HEK293 (cell line): ENCODE results near the gene BDP1.

ENCODE experiments used
- GLI4 ChIP-seq: fragments of 450-650 bp; formaldehyde crosslinking; IDR thresholded peaks from 2 replicates; pipeline ENCODE4 v1.5.1; 2016; ENCODE audit warnings: missing biosample characterization, missing genetic modification characterization
- GLIS2 ChIP-seq: fragments of 450-650 bp; formaldehyde crosslinking; IDR thresholded peaks from 2 replicates; pipeline ENCODE4 v1.5.1; 2016; ENCODE audit warnings: missing biosample characterization, missing genetic modification characterization
- HOXD13 ChIP-seq: sonication (generic); formaldehyde crosslinking; IDR thresholded peaks from 2 replicates; pipeline ENCODE4 v1.8.0; 2022; ENCODE audit warnings: missing genetic modification reagents, borderline replicate concordance
- KLF8 ChIP-seq: fragments of 450-650 bp; formaldehyde crosslinking; IDR thresholded peaks from 2 replicates; pipeline ENCODE4 v1.5.1; 2016; ENCODE audit warnings: missing biosample characterization, missing genetic modification characterization
- MYNN ChIP-seq: fragments of 450-650 bp; formaldehyde crosslinking; IDR thresholded peaks from 2 replicates; pipeline ENCODE4 v1.5.1; 2016; ENCODE audit warnings: missing biosample characterization, missing genetic modification characterization, borderline replicate concordance
- RBAK ChIP-seq: fragments of 450-650 bp; formaldehyde crosslinking; IDR thresholded peaks from 2 replicates; pipeline ENCODE4 v1.5.1; 2016; ENCODE audit warnings: missing biosample characterization, missing genetic modification characterization
- SALL2 ChIP-seq: fragments of 450-650 bp; formaldehyde crosslinking; IDR thresholded peaks from 2 replicates; pipeline ENCODE4 v1.5.0; 2017; ENCODE audit warnings: missing biosample characterization, mild to moderate bottlenecking, missing genetic modification characterization, borderline replicate concordance
- SETDB1 ChIP-seq: IDR thresholded peaks from one replicate; pipeline ENCODE4 v1.6.1; 2017; ENCODE audit warnings: mild to moderate bottlenecking, low read length, moderate library complexity, mixed read lengths; ENCODE audit not compliant: insufficient read length
- SP2 ChIP-seq: fragments of 450-650 bp; formaldehyde crosslinking; IDR thresholded peaks from 2 replicates; pipeline ENCODE4 v1.5.1; 2016; ENCODE audit warnings: missing biosample characterization, missing genetic modification characterization
- YY2 ChIP-seq: fragments of 450-650 bp; formaldehyde crosslinking; IDR thresholded peaks from 2 replicates; pipeline ENCODE4 v1.5.1; 2016; ENCODE audit warnings: missing biosample characterization, missing genetic modification characterization
- ZFHX2 ChIP-seq: fragments of 450-650 bp; formaldehyde crosslinking; conservative IDR thresholded peaks from 2 replicates; pipeline ENCODE4 v1.5.1; 2016; ENCODE audit warnings: missing biosample characterization, missing genetic modification characterization
- ZFP69B ChIP-seq: fragments of 450-650 bp; formaldehyde crosslinking; IDR thresholded peaks from 2 replicates; pipeline ENCODE4 v1.5.1; 2016; ENCODE audit warnings: missing biosample characterization, missing genetic modification characterization
- ZNF18 ChIP-seq: fragments of 450-650 bp; formaldehyde crosslinking; IDR thresholded peaks from 2 replicates; pipeline ENCODE4 v1.5.1; 2016; ENCODE audit warnings: missing biosample characterization, missing genetic modification characterization
- ZNF23 ChIP-seq: fragments of 450-650 bp; formaldehyde crosslinking; IDR thresholded peaks from 2 replicates; pipeline ENCODE4 v1.5.1; 2016; ENCODE audit warnings: missing biosample characterization, missing genetic modification characterization, borderline replicate concordance
- ZNF280C ChIP-seq: fragments of 450-650 bp; formaldehyde crosslinking; IDR thresholded peaks from 2 replicates; pipeline ENCODE4 v1.5.1; 2016; ENCODE audit warnings: missing biosample characterization, missing genetic modification characterization
- ZNF335 ChIP-seq: fragments of 450-650 bp; formaldehyde crosslinking; conservative IDR thresholded peaks from 2 replicates; pipeline ENCODE4 v1.5.1; 2016; ENCODE audit warnings: missing biosample characterization, missing genetic modification characterization
- ZNF350 ChIP-seq: fragments of 450-650 bp; formaldehyde crosslinking; IDR thresholded peaks from 2 replicates; pipeline ENCODE4 v1.5.0; 2017; ENCODE audit warnings: missing biosample characterization, mild to moderate bottlenecking, missing genetic modification characterization
- ZNF362 ChIP-seq: fragments of 450-650 bp; formaldehyde crosslinking; IDR thresholded peaks from 2 replicates; pipeline ENCODE4 v1.5.1; 2016; ENCODE audit warnings: missing biosample characterization, missing genetic modification characterization
- ZNF394 ChIP-seq: fragments of 450-650 bp; formaldehyde crosslinking; IDR thresholded peaks from 2 replicates; pipeline ENCODE4 v1.5.1; 2016; ENCODE audit warnings: missing biosample characterization, missing genetic modification characterization, mild to moderate bottlenecking, moderate library complexity, borderline replicate concordance
- ZNF549 ChIP-seq: fragments of 450-650 bp; IDR thresholded peaks from 2 replicates; pipeline ENCODE4 v1.5.1; 2018; ENCODE audit warnings: missing biosample characterization, missing genetic modification characterization, mild to moderate bottlenecking, inconsistent platforms, moderate library complexity
- ZNF677 ChIP-seq: fragments of 450-650 bp; IDR thresholded peaks from 2 replicates; pipeline ENCODE4 v1.5.0; 2018; ENCODE audit warnings: missing biosample characterization, mild to moderate bottlenecking, missing genetic modification characterization, moderate library complexity
- ZNF785 ChIP-seq: fragments of 450-650 bp; formaldehyde crosslinking; IDR thresholded peaks from 2 replicates; pipeline ENCODE4 v1.5.1; 2016; ENCODE audit warnings: missing biosample characterization, missing genetic modification characterization
- ZNF792 ChIP-seq: fragments of 450-650 bp; formaldehyde crosslinking; IDR thresholded peaks from 2 replicates; pipeline ENCODE4 v1.5.1; 2016; ENCODE audit warnings: missing biosample characterization, missing genetic modification characterization
- ZNF830 ChIP-seq: fragments of 450-650 bp; IDR thresholded peaks from 2 replicates; pipeline ENCODE4 v1.5.0; 2018; ENCODE audit warnings: missing biosample characterization, missing genetic modification characterization, low read depth, mild to moderate bottlenecking, moderate library complexity
- ZSCAN18 ChIP-seq: fragments of 450-650 bp; formaldehyde crosslinking; IDR thresholded peaks from 2 replicates; pipeline ENCODE4 v1.5.1; 2016; ENCODE audit warnings: missing biosample characterization, missing genetic modification characterization
- ZSCAN30 ChIP-seq: fragments of 450-650 bp; IDR thresholded peaks from 2 replicates; pipeline ENCODE4 v1.5.1; 2018; ENCODE audit warnings: missing biosample characterization, mild to moderate bottlenecking, missing genetic modification characterization, moderate library complexity
- TF ChIP-seq, protein P1 (sequence below): fragments of 450-650 bp; formaldehyde crosslinking; IDR thresholded peaks from 2 replicates; pipeline ENCODE4 v1.5.1; 2016; ENCODE audit warnings: missing biosample characterization, missing genetic modification characterization
- TF ChIP-seq, protein P2 (sequence below): fragments of 450-650 bp; formaldehyde crosslinking; IDR thresholded peaks from 2 replicates; pipeline ENCODE4 v1.5.1; 2016; ENCODE audit warnings: missing biosample characterization, missing genetic modification characterization

Gene BDP1

DNA sequence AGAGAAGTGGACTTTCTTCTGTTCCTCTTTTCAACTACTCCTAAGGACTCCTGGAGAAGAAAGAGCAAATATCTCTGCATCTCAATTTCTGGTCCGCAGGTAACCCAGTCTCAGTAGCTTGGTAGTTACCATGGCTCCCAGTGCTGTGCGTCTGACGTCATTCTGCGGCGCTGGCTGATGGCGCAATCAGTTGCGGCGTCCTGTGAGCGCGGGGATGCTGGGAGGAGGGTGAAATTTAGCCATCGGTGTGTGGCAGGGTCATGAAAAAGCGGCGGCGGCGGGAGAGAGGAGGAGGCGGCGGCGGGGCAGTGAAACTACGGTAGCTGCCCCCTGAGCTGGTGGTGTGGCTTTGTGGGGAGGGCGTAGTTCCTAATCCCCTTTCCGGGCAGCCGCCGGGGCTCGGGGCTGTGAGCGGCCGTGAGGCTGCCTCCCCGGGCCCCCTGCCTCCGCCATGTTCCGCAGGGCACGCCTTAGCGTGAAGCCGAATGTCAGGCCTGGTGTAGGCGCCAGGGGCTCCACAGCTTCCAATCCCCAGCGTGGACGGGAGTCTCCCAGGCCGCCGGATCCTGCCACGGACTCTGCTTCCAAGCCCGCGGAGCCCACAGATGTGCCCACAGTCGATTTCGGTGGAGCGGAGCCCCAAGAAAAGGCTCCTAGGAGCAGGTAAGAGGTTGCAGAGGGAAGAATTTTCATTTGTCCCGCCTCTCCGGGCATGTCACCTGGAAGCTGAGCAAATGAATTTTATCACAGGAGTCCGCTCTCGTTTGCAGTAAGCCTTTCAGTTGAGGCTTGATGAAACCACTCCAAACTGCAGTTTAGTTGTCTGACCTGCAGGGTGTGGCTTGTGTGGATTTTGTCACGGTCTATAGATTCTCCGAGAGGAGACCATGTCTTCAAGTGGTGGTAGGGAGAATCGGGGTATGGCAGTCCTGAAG lies at the start of gene BDP1 (continued):
- TF ChIP-seq ZNF18 (no peak), ZSCAN30 (tag by site-specific recombination) (peak; percentile 79), ZNF549 (tag by site-specific recombination) (no peak), GLI4 (tag by site-specific recombination) (peak; percentile 72; the same call in 1 of the 2 replicates), ZSCAN18 (peak; percentile 55; the same call in 1 of the 2 replicates), SP2 (tag by site-specific recombination) (peak; percentile 66), ZNF23 (tag by site-specific recombination) (no peak), ZNF280C (tag by site-specific recombination) (no peak), SALL2 (no peak), ZFHX2 (tag by site-specific recombination) (0 out of 2 replicates have a peak, but pooled peaks have one; percentile 26), ZNF677 (tag by site-specific recombination) (no peak), ZNF394 (peak; percentile 49; the same call in 1 of the 2 replicates), ZNF785 (tag by site-specific recombination) (0 out of 2 replicates have a peak, but pooled peaks have one; percentile 21), ZFP69B (tag by site-specific recombination) (peak; percentile 41; the same call in 1 of the 2 replicates), MYNN (tag by site-specific recombination) (0 out of 2 replicates have a peak, but pooled peaks have one; percentile 25), HOXD13 (no peak), ZNF362 (tag by site-specific recombination) (peak; percentile 64; the same call in 1 of the 2 replicates), ZNF335 (tag by site-specific recombination) (peak; percentile 85), YY2 (tag by site-specific recombination) (peak; percentile 90), ZNF350 (tag by site-specific recombination) (no peak), KLF8 (tag by site-specific recombination) (peak; percentile 78; the same call in 1 of the 2 replicates), ZNF830 (tag by site-specific recombination) (no peak), GLIS2 (tag by site-specific recombination) (peak; percentile 80), ZNF792 (tag by site-specific recombination) (no peak), RBAK (tag by site-specific recombination) (no peak), SETDB1 (no peak)
- TF ChIP-seq, protein P1, sequence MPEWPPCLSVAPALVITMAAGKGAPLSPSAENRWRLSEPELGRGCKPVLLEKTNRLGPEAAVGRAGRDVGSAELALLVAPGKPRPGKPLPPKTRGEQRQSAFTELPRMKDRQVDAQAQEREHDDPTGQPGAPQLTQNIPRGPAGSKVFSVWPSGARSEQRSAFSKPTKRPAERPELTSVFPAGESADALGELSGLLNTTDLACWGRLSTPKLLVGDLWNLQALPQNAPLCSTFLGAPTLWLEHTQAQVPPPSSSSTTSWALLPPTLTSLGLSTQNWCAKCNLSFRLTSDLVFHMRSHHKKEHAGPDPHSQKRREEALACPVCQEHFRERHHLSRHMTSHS = 0 out of 2 replicates have a peak, but pooled peaks have one; percentile 36
- TF ChIP-seq, protein P2, sequence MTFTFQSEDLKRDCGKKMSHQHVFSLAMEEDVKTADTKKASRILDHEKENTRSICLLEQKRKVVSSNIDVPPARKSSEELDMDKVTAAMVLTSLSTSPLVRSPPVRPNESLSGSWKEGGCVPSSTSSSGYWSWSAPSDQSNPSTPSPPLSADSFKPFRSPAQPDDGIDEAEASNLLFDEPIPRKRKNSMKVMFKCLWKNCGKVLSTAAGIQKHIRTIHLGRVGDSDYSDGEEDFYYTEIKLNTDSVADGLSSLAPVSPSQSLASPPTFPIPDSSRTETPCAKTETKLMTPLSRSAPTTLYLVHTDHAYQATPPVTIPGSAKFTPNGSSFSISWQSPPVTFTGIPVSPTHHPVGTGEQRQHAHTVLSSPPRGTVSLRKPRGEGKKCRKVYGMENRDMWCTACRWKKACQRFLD = no peak
